GM19099 (cell line): ENCODE measurements around the gene RBP7.

Experiments
- POLR2A ChIP-seq: IDR thresholded peaks from 3 replicates; pipeline ENCODE4 v1.6.1; 2011; ENCODE audit warnings: low read depth; ENCODE audit not compliant: insufficient read length; ENCODE audit errors: extremely low read depth

The RBP7 gene

GRCh38 chr1:10022656-10023055 is 25.6 kb downstream of the RBP7 start:
- no peak for TF ChIP-seq POLR2A

DNA sequence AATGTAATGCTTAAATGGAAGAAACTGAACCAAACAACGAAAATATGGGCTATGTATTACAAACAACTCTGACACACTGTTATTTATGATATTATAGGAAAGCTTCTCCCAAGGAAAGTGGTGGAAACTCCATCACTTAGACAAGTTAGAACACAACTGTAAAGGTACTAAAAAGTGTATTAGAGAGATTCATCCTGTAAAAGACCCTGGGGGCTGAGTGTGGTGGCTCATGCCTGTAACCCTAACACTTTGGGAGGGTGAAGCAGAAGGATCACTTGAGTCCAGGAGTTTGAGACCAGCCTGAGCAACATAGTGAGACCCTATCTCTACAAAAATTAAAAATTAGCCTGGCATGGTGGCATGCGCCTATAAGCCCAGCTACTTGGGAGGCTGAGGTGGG is 28.3 kb downstream of the RBP7 start:
- no peak for TF ChIP-seq POLR2A

DNA sequence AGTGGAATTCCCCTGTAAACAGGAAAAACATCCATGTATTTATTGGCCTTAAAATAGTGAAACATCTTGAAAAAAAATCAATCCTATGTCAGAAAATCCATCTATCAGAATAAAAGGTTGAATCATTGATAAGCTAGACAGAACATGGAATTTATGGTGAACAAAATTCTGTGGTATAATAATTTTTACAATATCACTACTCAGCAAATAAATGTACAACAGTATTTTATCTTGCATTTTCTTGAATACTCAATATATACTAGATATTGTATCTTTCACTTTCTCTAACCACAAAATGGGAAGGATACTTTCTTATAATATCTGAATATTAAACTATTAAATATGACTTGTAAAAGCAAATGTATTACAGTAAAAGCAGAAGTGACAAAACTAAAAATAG is 30.0 kb downstream of the RBP7 start:
- TF ChIP-seq POLR2A: no peak

DNA sequence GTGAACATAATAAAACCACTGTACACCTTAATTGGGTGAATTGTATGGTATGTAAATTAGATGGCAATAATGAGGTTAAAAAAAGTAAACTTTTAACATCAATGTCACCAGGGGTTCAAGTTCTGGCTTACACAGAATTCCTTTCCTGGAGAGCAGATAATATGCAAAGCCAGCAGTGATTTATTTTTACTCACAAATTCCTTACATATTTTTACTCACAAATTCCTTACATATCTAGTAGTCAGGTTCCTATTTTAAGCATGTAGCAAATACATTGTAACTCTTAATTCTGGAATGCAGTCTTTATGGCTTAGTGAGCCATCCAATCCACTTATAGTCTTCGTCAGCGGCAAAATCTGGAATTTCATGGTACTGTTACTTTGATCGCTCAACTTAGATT is 34.4 kb downstream of the RBP7 start:
- TF ChIP-seq POLR2A: no peak

- TF ChIP-seq POLR2A: peak; percentile 36
Measured at GRCh38 chr1:10032590-10033358, 35.7 kb downstream of the RBP7 start, which contains the start of gene UBE4B. Gene UBE4B, plus strand, starts transcription at chr1:10032958. Its CDS starts 713 bp downstream, at chr1:10033671.

DNA sequence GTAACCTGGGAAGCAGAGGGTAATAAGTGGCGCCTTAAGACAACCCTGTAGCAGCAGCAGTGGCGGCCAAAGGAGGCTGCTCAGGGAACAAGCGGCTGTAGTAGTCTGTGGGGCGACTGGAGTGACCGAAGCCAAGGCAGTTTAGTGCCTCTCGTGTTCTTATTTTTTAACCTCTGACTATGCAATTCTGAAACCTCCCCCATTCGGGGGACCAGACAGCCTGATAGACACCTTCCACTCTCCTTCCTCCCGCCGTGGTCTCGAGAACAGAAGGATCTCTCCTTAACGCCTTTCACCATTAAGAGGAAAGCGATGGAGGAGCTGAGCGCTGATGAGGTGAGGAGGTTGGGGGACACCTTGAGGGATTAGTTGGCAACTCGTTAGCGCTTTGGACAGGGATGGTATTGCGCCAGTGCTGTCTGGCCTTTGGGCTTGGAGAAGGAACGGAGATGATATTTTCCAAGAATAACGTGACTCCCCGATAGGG is 36.4 kb downstream of the RBP7 start:
- TF ChIP-seq POLR2A: no peak

- TF ChIP-seq POLR2A: no peak
Measured at GRCh38 chr1:10042746-10043145, 45.7 kb downstream of the RBP7 start.

DNA sequence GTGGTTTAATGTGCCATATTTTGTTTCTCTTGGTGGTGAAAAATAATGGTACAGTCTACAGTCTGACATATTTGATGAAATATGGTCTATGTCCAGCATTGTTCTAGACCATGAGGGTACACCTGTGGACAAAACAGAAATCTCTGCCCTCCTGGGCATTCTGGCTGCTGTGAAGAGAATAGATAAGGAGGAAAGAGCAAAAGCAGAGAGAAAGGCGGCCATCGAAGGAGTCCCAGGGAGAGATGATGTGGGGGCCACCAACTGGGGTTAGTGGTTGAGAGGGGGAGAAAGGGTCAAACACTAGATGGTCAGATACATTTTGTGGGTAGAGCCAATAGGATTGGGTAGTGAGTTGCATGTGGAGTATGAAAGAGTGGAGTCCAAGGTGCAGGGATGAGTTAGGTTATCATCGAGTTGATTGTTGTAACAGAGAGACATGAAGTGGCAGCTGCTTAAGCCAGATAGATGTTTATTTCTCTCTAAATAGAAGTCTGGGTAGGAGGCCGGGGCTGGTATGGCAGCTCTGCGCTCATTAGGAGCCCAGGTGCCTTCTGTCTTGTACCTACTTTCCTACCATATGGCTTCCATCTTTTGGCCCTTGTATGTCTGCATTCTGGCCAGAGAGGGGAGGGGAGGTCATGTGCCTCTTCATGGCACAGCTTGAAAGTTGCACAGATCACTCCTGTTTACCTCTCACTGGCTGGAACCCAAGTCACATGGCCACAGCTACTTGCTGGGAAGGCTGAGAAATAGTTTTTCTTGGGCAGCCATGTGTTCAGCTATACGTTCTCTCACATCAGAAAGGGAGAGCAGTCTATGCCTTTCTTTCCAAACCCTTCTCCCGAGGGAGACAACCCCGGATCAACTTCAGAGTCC is 48.7 kb downstream of the RBP7 start:
- TF ChIP-seq POLR2A: no peak

GRCh38 chr1:10046356-10047085 is 49.5 kb downstream of the RBP7 start:
- no peak for TF ChIP-seq POLR2A

GRCh38 chr1:10048601-10049000 is 51.6 kb downstream of the RBP7 start:
- no peak for TF ChIP-seq POLR2A

DNA sequence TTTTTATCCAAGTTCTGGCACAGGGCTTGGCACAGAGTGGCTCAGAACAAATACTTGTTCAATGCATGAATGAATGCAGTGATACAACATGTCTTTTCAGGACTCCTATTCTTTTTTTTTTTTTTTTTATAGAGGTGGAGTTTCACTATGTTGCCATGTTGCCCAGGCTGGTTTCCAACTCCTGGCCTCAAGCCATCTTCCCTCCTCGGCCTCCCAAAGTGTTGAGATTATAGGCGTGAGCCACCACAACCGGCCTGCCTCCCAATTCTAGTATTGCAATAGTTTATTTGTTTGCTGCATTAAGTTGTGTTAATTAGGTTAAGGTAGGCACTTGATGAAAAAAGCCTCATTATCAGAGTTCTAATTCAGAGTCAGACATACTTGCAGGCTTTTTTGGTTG is 53.6 kb downstream of the RBP7 start:
- TF ChIP-seq POLR2A: no peak

GRCh38 chr1:10051656-10052055 is 54.6 kb downstream of the RBP7 start:
- no peak for TF ChIP-seq POLR2A

DNA sequence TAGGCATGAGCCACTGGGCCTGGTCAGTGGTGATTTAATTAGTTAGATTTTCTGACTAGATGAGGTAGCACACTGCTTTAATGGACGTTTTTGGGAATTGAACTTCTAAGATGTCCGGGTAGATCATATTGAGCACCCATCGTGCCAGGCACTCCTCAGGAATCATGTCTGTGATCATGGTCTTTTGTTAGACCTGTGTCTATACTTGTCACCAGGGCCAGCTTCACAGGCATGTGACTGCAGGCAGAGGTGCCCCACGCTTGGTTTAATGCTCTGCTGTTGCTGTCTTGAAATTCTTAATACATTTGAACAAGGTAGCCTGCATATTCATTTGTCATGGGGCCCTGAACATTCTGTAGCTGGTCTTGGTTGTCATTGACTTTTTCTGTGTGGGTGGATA is 55.3 kb downstream of the RBP7 start:
- TF ChIP-seq POLR2A: no peak

DNA sequence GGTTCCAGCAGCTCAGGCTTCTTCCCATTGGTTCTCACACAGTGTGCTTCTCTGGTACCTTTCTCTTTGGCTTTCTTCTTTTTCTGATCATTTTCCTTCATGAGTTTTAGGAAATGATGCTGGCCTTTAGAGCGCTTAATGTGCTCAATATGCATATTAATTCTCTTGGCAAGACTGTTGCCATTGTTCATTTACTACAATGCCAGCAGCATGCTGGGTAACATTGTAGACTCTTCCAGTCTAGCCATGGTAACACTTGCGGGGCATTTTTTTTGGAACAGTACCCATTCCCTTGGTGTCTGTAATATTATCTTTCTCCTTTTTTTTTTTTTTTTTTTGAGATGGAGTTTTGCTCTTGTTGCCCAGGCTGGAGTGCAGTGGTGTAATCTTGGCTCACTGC is 57.4 kb downstream of the RBP7 start:
- no peak for TF ChIP-seq POLR2A

DNA sequence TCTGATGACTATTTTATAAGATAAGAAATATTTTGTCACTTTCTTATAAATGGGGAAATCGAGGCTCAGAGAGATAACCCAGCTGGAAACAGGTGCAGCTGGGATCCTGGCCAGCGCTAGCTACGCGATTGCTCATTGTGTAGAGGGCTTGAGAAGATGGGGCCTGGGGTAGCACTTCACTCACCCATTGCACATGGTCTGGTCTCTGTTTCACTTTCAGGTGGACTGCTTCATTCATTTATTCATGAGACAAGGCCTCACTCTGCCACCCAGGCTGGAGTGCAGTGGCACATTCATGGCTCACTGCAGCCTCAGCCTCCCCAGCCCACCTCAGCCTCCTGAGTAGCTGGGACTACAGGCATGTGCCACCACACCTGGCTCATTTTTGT is 59.6 kb downstream of the RBP7 start:
- TF ChIP-seq POLR2A: no peak
